ENCODE measurements around the gene GSG1. TPM values are rescaled to one million over a fixed set of nuclear protein-coding genes. Genes with fewer than 3 reads are reported as not detected.

Gene GSG1
- total and polyA plus RNA-seq, 11 donors: not detected

DNA sequence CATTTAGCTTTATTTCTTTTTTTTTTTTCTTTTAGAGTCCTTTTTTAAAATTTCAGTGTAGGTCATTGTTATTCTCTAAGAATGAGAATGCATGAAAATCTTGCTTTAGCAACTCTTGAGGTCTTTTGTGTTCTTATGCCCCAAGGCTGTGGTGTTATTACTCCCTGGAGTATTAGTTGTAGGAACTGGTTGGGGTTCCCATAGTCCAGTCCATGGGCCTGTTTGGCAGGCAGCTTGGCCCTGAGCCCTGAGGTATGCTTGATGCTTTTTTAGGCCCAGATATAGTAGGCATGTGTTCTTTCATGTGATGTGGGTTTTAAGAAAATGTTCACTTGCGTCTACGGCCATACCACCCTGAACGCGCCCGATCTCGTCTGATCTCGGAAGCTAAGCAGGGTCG is 57.7 kb downstream of the GSG1 start:
- Histone ChIP-seq H3K27me3 (no peaks in the 10 kb centered on the region), H3K9me3 (no peaks in the 10 kb centered on the region), H3K4me1 (peaks cover 0 to 30% (median 11%) of the 10 kb centered on the region in 12 donors), H3K4me3 (no peak overlapping the region), H3K36me3 (no peaks in the 10 kb centered on the region), H3K27ac (no peak overlapping the region)
- DNase-seq (no peak), ATAC-seq (no peak)
- 67 to 95% (median 94%) methylated on average over 1 to 8 of the region's 8 CpGs; no CpG with 5 or more reads in 1 of the 4 donors for WGBS, 4 donors
- no peak for TF ChIP-seq POLR2A (IDR thresholded peaks at IDR 0.05)
- TF ChIP-seq, protein P1, sequence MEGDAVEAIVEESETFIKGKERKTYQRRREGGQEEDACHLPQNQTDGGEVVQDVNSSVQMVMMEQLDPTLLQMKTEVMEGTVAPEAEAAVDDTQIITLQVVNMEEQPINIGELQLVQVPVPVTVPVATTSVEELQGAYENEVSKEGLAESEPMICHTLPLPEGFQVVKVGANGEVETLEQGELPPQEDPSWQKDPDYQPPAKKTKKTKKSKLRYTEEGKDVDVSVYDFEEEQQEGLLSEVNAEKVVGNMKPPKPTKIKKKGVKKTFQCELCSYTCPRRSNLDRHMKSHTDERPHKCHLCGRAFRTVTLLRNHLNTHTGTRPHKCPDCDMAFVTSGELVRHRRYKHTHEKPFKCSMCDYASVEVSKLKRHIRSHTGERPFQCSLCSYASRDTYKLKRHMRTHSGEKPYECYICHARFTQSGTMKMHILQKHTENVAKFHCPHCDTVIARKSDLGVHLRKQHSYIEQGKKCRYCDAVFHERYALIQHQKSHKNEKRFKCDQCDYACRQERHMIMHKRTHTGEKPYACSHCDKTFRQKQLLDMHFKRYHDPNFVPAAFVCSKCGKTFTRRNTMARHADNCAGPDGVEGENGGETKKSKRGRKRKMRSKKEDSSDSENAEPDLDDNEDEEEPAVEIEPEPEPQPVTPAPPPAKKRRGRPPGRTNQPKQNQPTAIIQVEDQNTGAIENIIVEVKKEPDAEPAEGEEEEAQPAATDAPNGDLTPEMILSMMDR (IDR thresholded peaks at IDR 0.05): no peak
- intact Hi-C loops (cut with DNase I): loop anchor here in 1 of 10 donors (2.0 kb wide), 1 partner anchor 49 kb away; no protein-coding TSS in a partner anchor

DNA sequence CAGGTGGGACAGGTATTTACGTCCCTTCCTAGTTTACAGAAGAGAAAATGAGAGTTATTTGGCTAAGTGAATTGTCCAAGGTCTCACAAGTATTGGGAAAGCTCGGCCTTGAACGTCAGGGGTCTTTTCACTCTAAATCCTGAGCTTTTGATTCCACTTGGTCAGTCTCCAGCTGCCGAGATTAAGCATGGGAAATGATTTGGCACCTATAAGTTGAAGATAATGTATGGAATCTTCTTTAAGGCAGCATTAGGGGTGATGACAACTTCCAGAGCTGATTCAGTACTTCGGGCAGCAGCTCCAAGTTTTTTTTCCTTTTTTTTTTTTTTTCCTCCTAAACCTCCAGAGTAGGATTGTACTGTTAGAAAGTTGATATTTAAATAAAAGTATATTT is 58.6 kb downstream of the GSG1 start:
- H3K27ac ChIP-seq: peak overlapping the region in 4 of 12 donors; percentile 69 to 83 (median 78)
- intact Hi-C loops (cut with DNase I): loop anchor here in 2 of 10 donors (2.0 to 5.0 kb wide), 2 partner anchors 48 to 50 kb away; no protein-coding TSS in a partner anchor
- no peaks in the 10 kb centered on the region for H3K27me3 ChIP-seq
- peak overlapping the region; percentile 87 to 100 (median 96) for H3K4me3 ChIP-seq
- H3K4me1 ChIP-seq: peaks cover 0 to 25% (median 9%) of the 10 kb centered on the region in 12 donors
- no peaks in the 10 kb centered on the region for H3K9me3 ChIP-seq
- ATAC-seq (no peak), DNase-seq (no peak)
- no peak for TF ChIP-seq POLR2A (IDR thresholded peaks at IDR 0.05)
- TF ChIP-seq, protein P1 (IDR thresholded peaks at IDR 0.05): no peak
- 5 to 10% (median 6%) methylated on average over 5 of the region's 5 CpGs for WGBS, 4 donors
- H3K36me3 ChIP-seq: no peaks in the 10 kb centered on the region

DNA sequence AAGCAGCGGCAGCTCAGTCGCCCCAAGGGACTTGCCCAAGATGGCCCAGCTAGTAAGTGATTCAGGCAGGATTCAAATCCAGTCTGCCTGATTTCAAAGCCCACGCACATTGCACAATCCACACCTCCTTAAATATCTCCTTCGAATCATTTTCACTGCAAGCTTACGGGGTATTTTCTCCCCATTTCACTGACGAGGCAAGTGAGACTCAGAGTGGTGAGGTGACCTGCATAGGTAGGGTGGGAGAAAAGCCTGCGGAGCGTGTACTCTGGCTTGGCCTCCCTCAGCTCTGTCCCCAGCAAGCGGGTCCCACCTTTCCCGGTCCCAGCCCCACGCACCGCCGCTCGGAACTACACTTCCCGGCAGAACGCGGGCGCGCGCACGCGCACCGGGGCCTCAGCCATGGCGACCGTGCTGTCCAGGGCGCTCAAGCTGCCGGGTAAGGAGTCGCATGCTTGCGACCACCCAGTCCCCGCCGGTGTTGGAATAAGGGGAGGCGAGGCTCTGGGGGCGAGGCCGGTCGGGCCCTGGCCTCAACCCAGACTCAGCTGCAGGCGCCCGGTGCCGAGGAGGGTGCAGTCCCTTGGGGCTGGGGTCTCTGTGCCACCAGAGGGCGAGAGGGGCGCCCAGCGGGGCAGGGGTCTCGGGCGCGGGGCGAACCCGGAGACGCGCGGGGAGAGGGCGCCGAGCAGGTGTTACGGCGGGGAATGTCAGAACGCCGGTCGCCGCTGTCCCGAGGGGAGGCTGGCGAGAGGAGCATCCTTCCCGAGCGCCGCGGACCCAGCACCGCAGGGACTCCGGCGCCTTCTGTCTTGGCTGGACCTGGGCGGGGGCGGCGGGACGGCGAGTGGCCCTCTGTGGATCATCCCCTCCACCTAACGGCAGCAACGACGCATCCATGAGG is 59.2 kb downstream of the GSG1 start, which contains the start of gene FAM234B:
Gene FAM234B (plus strand): TSS at position 380 of the 904 bp plus-strand sequence. CDS start 23 bp downstream, at position 403.
- Histone ChIP-seq H3K36me3 (no peaks in the 10 kb centered on the region), H3K9me3 (no peaks in the 10 kb centered on the region), H3K27me3 (no peaks in the 10 kb centered on the region), H3K4me1 (peaks cover 0 to 22% (median 8%) of the 10 kb centered on the region in 12 donors), H3K27ac (peak within 1 kb of the TSS in 10 of 12 donors; percentile 22 to 83 (median 68)), H3K4me3 (peak within 1 kb of the TSS; percentile 87 to 100 (median 96))
- intact Hi-C loops (cut with DNase I): loop anchor here in 2 of 10 donors (2.0 to 5.0 kb wide), 2 partner anchors 47 to 51 kb away; no protein-coding TSS in a partner anchor
- ATAC-seq (peak; percentile 86 to 99 (median 98)), DNase-seq (peak; percentile 80 to 92 (median 85))
- TF ChIP-seq, protein P1 (IDR thresholded peaks at IDR 0.05): peak in 6 of 12 donors; percentile 10 to 57 (median 24)
- no peak for TF ChIP-seq POLR2A (IDR thresholded peaks at IDR 0.05)
- 2 to 8% (median 3%) methylated on average over 18 to 74 of the region's 74 CpGs for WGBS, 4 donors

Data from heart left ventricle (tissue), 16 donors.